HepG2 (cell line): ENCODE measurements around the gene FIBCD1. TPM values are rescaled to one million over a fixed set of nuclear protein-coding genes. Genes with fewer than 3 reads are reported as not detected.

ENCODE experiments used
- ATAC-seq: fragments of 200-7000 bp; cut with Tn5 transposase; 3 replicates; pipeline ENCODE4 v1.9.1; 2020; ENCODE audit warnings: mild to moderate bottlenecking, moderate library complexity
- BruUV-seq: library from RNA; stranded (reverse); fragments of 400-500 nt; replicated peaks from 2 replicates; lab custom pipeline; 2021; lab: Mats Ljungman, UMichigan
- CTCF ChIA-PET: fragments of 300-600 bp; formaldehyde crosslinking; extraction: SDS; loops from one replicate; lab custom pipeline; 2021; ENCODE audit warnings: low total read pairs, inconsistent platforms, low intra/inter-chr PET ratio; lab: Yijun Ruan, JAX
- POLR2A ChIA-PET: fragments of 350-600 bp; sonication (Branson Sonifier 250); formaldehyde crosslinking; loops from one replicate; lab custom pipeline; 2020; ENCODE audit warnings: antibody characterized with exemption, inconsistent platforms; lab: Yijun Ruan, JAX
- DNase-seq: peaks from one replicate; pipeline ENCODE4 v3.0.0-alpha.2; 2015; ENCODE audit warnings: low spot score
- FAIRE-seq: peaks from 3 replicates; lab custom pipeline; 2011; peaks lifted over from hg19 to GRCh38; lab: Jason Lieb, UNC
- H2AFZ ChIP-seq: one replicate; pipeline ENCODE4 v1.6.1; 2011; ENCODE audit warnings: low read length, inconsistent platforms
- H3K27ac ChIP-seq: fragments of 300-600 bp; 3 replicates; pipeline ENCODE4 v1.8.0; 2011; ENCODE audit warnings: mixed run types, mild to moderate bottlenecking, mixed read lengths, low read length, inconsistent platforms; ENCODE audit not compliant: insufficient read depth; ENCODE audit errors: extremely low read length
- H3K27me3 ChIP-seq, 2 experiments: fragments of 200-600 bp in 1 of 2; 2 replicates in 1 of 2; 3 replicates in 1 of 2; pipeline versions ENCODE4 v1.6.0 to v1.8.0; 2011; ENCODE audit warnings: low read length in 2 of 2, mild to moderate bottlenecking in 2 of 2, moderate library complexity in 2 of 2, inconsistent platforms in 1 of 2; ENCODE audit not compliant: insufficient read depth in 2 of 2, control insufficient read depth in 1 of 2
- H3K36me3 ChIP-seq, 2 experiments: fragments of 200-600 bp in 1 of 2; replicated peaks in 1 of 2; 2 replicates in 1 of 2; 3 replicates in 1 of 2; pipeline versions ENCODE4 v1.5.1 to v1.8.0; 2011; ENCODE audit warnings: low read length in 2 of 2, inconsistent platforms in 1 of 2; ENCODE audit not compliant: insufficient read depth in 2 of 2, control insufficient read depth in 1 of 2
- H3K4me1 ChIP-seq: 2 replicates; pipeline ENCODE4 v1.5.1; 2012; ENCODE audit warnings: low read length, inconsistent platforms; ENCODE audit not compliant: insufficient read depth
- H3K4me2 ChIP-seq: 2 replicates; pipeline ENCODE4 v1.6.0; 2011; ENCODE audit warnings: low read depth, low read length, inconsistent platforms
- H3K4me3 ChIP-seq, 3 experiments: fragments of 200-600 bp in 1 of 3; sonication (generic), shearing (Covaris generic) in 1 of 3; replicated peaks in 1 of 3; 2 replicates each; pipeline ENCODE4 v1.5.1; 2011 to 2016; ENCODE audit warnings: low read length in 3 of 3, inconsistent platforms in 2 of 3, low read depth in 2 of 3, mild to moderate bottlenecking in 2 of 3, control low read depth in 1 of 3, mixed read lengths in 1 of 3; ENCODE audit not compliant: insufficient read depth in 1 of 3
- H3K79me2 ChIP-seq: one replicate; pipeline ENCODE4 v1.6.1; 2011; ENCODE audit warnings: low read length, inconsistent platforms; ENCODE audit not compliant: insufficient read depth
- H3K9ac ChIP-seq: 2 replicates; pipeline ENCODE4 v1.6.0; 2011; ENCODE audit warnings: mild to moderate bottlenecking, low read depth, low read length, inconsistent platforms; ENCODE audit not compliant: insufficient read depth
- H3K9me3 ChIP-seq: 2 replicates; pipeline ENCODE4 v1.5.1; 2012; ENCODE audit warnings: mild to moderate bottlenecking, low read length
- H4K20me1 ChIP-seq: 2 replicates; pipeline ENCODE4 v1.6.0; 2011; ENCODE audit warnings: inconsistent platforms, mild to moderate bottlenecking, low read length, moderate library complexity; ENCODE audit not compliant: insufficient read depth
- BRD4 ChIP-seq: sonication (generic); formaldehyde crosslinking; IDR thresholded peaks from 2 replicates; pipeline ENCODE4 v1.4.0; 2020; ENCODE audit warnings: missing genetic modification reagents
- DR1 ChIP-seq: sonication (generic); formaldehyde crosslinking; IDR thresholded peaks from 2 replicates; pipeline ENCODE4 v1.8.0; 2021; ENCODE audit warnings: mild to moderate bottlenecking, missing genetic modification reagents, inconsistent platforms
- FOSL2 ChIP-seq: sonication (generic); formaldehyde crosslinking; IDR thresholded peaks from 2 replicates; pipeline ENCODE4 v1.4.0; 2020; ENCODE audit warnings: missing genetic modification reagents
- MLX ChIP-seq: IDR thresholded peaks from 2 replicates; pipeline ENCODE4 v1.6.1; 2016
- NR2F1 ChIP-seq, 2 experiments: fragments of 450-650 bp in 1 of 2; formaldehyde crosslinking in 1 of 2; IDR thresholded peaks; 2 replicates each; pipeline versions ENCODE4 v1.5.0 to v1.6.1; 2016 to 2020; ENCODE audit warnings: mild to moderate bottlenecking in 1 of 2, missing compliant biosample characterization in 1 of 2, missing genetic modification reagents in 1 of 2, moderate library complexity in 1 of 2
- PATZ1 ChIP-seq: sonication (generic); formaldehyde crosslinking; IDR thresholded peaks from 2 replicates; pipeline ENCODE4 v1.4.0; 2020; ENCODE audit warnings: missing genetic modification reagents
- SP140L ChIP-seq: sonication (generic); formaldehyde crosslinking; IDR thresholded peaks from 2 replicates; pipeline ENCODE4 v1.4.0; 2020; ENCODE audit warnings: missing genetic modification reagents, borderline replicate concordance
- TEAD3 ChIP-seq: optimal IDR thresholded peaks from 2 replicates; pipeline ENCODE3; 2016; ENCODE audit warnings: borderline replicate concordance
- TFAP4 ChIP-seq: sonication (generic); IDR thresholded peaks from 2 replicates; pipeline ENCODE4 v1.6.1; 2016; ENCODE audit warnings: low read depth, borderline replicate concordance
- XRCC5 ChIP-seq: fragments of 200-400 bp; formaldehyde crosslinking; optimal IDR thresholded peaks from 2 replicates; pipeline ENCODE3; 2017; ENCODE audit warnings: mild to moderate bottlenecking, low read length
- ZNF263 ChIP-seq: sonication (generic); formaldehyde crosslinking; IDR thresholded peaks from 2 replicates; pipeline ENCODE4 v1.4.0; 2020; ENCODE audit warnings: missing genetic modification reagents
- ZNF644 ChIP-seq: IDR thresholded peaks from 2 replicates; pipeline ENCODE4 v1.6.1; 2016; ENCODE audit warnings: low read depth
- WGBS: methylation state at CpG from one replicate; pipeline ENCODE4 v1.1.6; 2017; ENCODE audit warnings: low lambda C conversion rate; 5-methylcytosine and 5-hydroxymethylcytosine counted together
- in situ Hi-C: cut with HindIII; loops from 2 replicates; pipeline ENCODE4 v1.10.0; 2017; ENCODE audit warnings: low pct_unique_long_range_greater_than_20kb; ENCODE audit not compliant: extremely low pct_ligation_motif_present
- intact Hi-C: fragments of 100-400 bp; cut with micrococcal nuclease; formaldehyde crosslinking; loops from one replicate; pipeline ENCODE4 v1.10.0; 2022; ENCODE audit not compliant: unreplicated experiment
- polyA plus RNA-seq, 8 experiments: library from polyadenylated mRNA; depleted of rRNA in 3 of 8; stranded (reverse) in 7 of 8; unstranded in 1 of 8; fragments of >200 nt; fragmentation: Illumina TruSeq in 4 of 8; extraction: Trizol in 4 of 8; gene quantifications; 2 replicates each; pipeline versions ENCODE4 v1.2.1 to v1.2.3, GENCODE V29; 2011 to 2016; ENCODE audit warnings: low read depth in 4 of 8, missing spikeins in 1 of 8, mixed read lengths in 1 of 8; ENCODE audit not compliant: insufficient read depth in 1 of 8
- total RNA-seq, 5 experiments: library from RNA; depleted of rRNA; stranded (reverse); fragments of >200 nt; fragmentation: Illumina TruSeq; extraction: Trizol; gene quantifications; 2 replicates each; pipeline ENCODE4 v1.2.3, GENCODE V29; 2016; ENCODE audit warnings: low read depth in 1 of 5

Gene FIBCD1
- total and polyA plus RNA-seq, 2 of the 13 experiments (the other 11 are each of a cell fraction or from before 2014, with no cell fraction given) = 0.55 to 0.89 TPM

GRCh38 chr9:130929571-130930038 lies 9.4 kb downstream of the FIBCD1 start (continued):
- TF ChIP-seq MLX = no peak

GRCh38 chr9:130927995-130928900 lies 10.8 kb downstream of the FIBCD1 start:
- intact Hi-C loops (no loop called here), in situ Hi-C loops (no loop called here)
- Histone ChIP-seq H3K4me3 (peak overlapping the region in 1 of 3 experiments; percentile 33; a peak in 1 of 6 replicates), H2AFZ (no peak overlapping the region), H3K4me2 (peak overlapping the region; percentile 29), H3K9me3 (no peaks in the 10 kb centered on the region), H3K4me1 (peaks cover 26% of the 10 kb centered on the region), H3K9ac (no peak overlapping the region), H4K20me1 (no peaks in the 10 kb centered on the region), H3K36me3 (no peaks in the 10 kb centered on the region), H3K27me3 (peaks cover 20 to 98% of the 10 kb centered on the region in 2 experiments), H3K79me2 (no peaks in the 10 kb centered on the region), H3K27ac (no peak overlapping the region)
- 2% methylated on average over 3 of the region's 14 CpGs for WGBS
- peak; percentile 20 for ATAC-seq
- CTCF ChIA-PET = no interaction called here
- TF ChIP-seq BRD4 (CRISPR knock-in tag) (no peak), PATZ1 (CRISPR knock-in tag) (peak; percentile 29; the same call in 1 of the 2 replicates), ZNF644 (CRISPR knock-in tag) (peak; percentile 11; the same call in 1 of the 2 replicates), SP140L (CRISPR knock-in tag) (no peak), ZNF263 (CRISPR knock-in tag) (peak; percentile 72; the same call in 1 of the 2 replicates), TEAD3 (CRISPR knock-in tag) (peak; percentile 10), DR1 (CRISPR knock-in tag) (no peak), XRCC5 (peak; percentile 17), NR2F1 (CRISPR knock-in tag; IDR thresholded peaks at IDR 0.05) (no peak), TFAP4 (peak; percentile 60; the same call in 1 of the 2 replicates), FOSL2 (CRISPR knock-in tag) (peak; percentile 88)
- peak; percentile 70 for DNase-seq
- no peak for FAIRE-seq
- BruUV-seq = no TSS peak
- POLR2A ChIA-PET = no interaction called here
